OCI-LY7 (cell line): ENCODE measurements around the gene TBC1D7.

Experiments used
- EZH2phosphoT487 ChIP-seq: fragments of 200-600 bp; sonication (generic); IDR thresholded peaks from 2 replicates; pipeline ENCODE4 v1.6.1; 2018; ENCODE audit warnings: low read depth, borderline replicate concordance, mild to moderate bottlenecking, mixed run types, antibody characterized with exemption, low read length, moderate library complexity, mixed read lengths
- TF ChIP-seq, protein P1 (sequence below): fragments of 200-600 bp; sonication (generic); conservative IDR thresholded peaks from 2 replicates; pipeline ENCODE4 v1.5.1; 2014; ENCODE audit warnings: mild to moderate bottlenecking, antibody characterized with exemption, low read length, moderate library complexity, mixed read lengths

DNA sequence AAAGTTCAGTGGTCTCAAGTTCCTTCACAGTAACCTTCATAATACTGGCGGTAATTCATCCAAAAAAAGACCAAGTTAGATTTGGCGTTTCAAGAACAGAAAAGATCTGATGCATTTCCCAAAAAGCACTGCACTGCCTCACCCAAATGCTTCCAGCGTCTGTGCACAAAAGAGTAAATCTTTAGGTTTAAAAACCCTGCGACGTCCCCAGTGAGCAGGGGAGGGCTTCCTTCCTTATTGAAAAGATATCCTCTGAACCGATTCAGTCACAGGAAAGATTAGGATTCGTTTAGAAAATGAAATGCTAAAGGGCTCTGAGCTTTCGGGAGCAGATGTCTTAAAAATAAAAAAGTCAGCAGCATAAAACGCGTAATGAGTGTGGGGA is 654 bp downstream of the TBC1D7 start:
- TF ChIP-seq, protein P1, sequence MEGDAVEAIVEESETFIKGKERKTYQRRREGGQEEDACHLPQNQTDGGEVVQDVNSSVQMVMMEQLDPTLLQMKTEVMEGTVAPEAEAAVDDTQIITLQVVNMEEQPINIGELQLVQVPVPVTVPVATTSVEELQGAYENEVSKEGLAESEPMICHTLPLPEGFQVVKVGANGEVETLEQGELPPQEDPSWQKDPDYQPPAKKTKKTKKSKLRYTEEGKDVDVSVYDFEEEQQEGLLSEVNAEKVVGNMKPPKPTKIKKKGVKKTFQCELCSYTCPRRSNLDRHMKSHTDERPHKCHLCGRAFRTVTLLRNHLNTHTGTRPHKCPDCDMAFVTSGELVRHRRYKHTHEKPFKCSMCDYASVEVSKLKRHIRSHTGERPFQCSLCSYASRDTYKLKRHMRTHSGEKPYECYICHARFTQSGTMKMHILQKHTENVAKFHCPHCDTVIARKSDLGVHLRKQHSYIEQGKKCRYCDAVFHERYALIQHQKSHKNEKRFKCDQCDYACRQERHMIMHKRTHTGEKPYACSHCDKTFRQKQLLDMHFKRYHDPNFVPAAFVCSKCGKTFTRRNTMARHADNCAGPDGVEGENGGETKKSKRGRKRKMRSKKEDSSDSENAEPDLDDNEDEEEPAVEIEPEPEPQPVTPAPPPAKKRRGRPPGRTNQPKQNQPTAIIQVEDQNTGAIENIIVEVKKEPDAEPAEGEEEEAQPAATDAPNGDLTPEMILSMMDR: no peak
- no peak for TF ChIP-seq EZH2phosphoT487
